Measurements from ENCODE around the gene CDKL5.

The CDKL5 gene

GRCh38 chrX:18698737-18699650, 273.6 kb downstream of the CDKL5 start:
- H3K9me3 ChIP-seq (ENCODE audit: control insufficient read depth in 1 of 2, low read length in 2 of 2), result peaks cover 0 to 4% of the 10 kb centered on the region in 2 donors
- no peaks in the 10 kb centered on the region for H3K27me3 ChIP-seq (ENCODE audit: low read depth, low read length)
- peaks cover 0 to 3% of the 10 kb centered on the region in 2 donors for H3K4me1 ChIP-seq (ENCODE audit: control insufficient read depth in 1 of 2, insufficient read depth in 2 of 2, low read length in 2 of 2)
- no peaks in the 10 kb centered on the region for H3K36me3 ChIP-seq (ENCODE audit: control insufficient read depth in 1 of 2, insufficient read depth in 2 of 2, low read length in 2 of 2)
- H3K4me3 ChIP-seq (ENCODE audit: low read depth in 1 of 2, low read length in 2 of 2), result no peak overlapping the region
- H3K27ac ChIP-seq (ENCODE audit: low read length), result no peak overlapping the region

- Histone ChIP-seq H3K9me3 (ENCODE audit: control insufficient read depth in 1 of 2, low read length in 2 of 2) (no peaks in the 10 kb centered on the region), H3K4me1 (ENCODE audit: control insufficient read depth in 1 of 2, insufficient read depth in 2 of 2, low read length in 2 of 2) (peaks cover 0 to 3% of the 10 kb centered on the region in 2 donors), H3K4me3 (ENCODE audit: low read depth in 1 of 2, low read length in 2 of 2) (no peak overlapping the region), H3K36me3 (ENCODE audit: control insufficient read depth in 1 of 2, insufficient read depth in 2 of 2, low read length in 2 of 2) (no peaks in the 10 kb centered on the region), H3K27ac (ENCODE audit: low read length) (no peak overlapping the region), H3K27me3 (ENCODE audit: low read depth, low read length) (no peaks in the 10 kb centered on the region)
Measured at GRCh38 chrX:18701621-18702361, 276.4 kb downstream of the CDKL5 start.

GRCh38 chrX:18702362-18703195, 277.2 kb downstream of the CDKL5 start:
- peaks cover 0 to 3% of the 10 kb centered on the region in 2 donors for H3K4me1 ChIP-seq (ENCODE audit: control insufficient read depth in 1 of 2, insufficient read depth in 2 of 2, low read length in 2 of 2)
- H3K27ac ChIP-seq (ENCODE audit: low read length), result no peak overlapping the region

More at GRCh38 chrX:18702362-18703195, 277.2 kb downstream of the CDKL5 start:
- Histone ChIP-seq H3K27me3 (ENCODE audit: low read depth, low read length) (no peaks in the 10 kb centered on the region), H3K9me3 (ENCODE audit: control insufficient read depth in 1 of 2, low read length in 2 of 2) (no peaks in the 10 kb centered on the region), H3K36me3 (ENCODE audit: control insufficient read depth in 1 of 2, insufficient read depth in 2 of 2, low read length in 2 of 2) (no peaks in the 10 kb centered on the region), H3K4me3 (ENCODE audit: low read depth in 1 of 2, low read length in 2 of 2) (no peak overlapping the region)

Measured in muscle layer of duodenum (tissue), 2 donors.